Thoracic aorta (tissue), 2 donors: Measurements from ENCODE around the gene SEPHS2. TPM values are rescaled to one million over a fixed set of nuclear protein-coding genes. Genes with fewer than 3 reads are reported as not detected.
"Not testable (repeated sequence)": the region's sequence is repeated elsewhere in the genome, so short reads cannot be mapped to it uniquely, and the experiment has no call there.

Experiments
- ATAC-seq: fragments of 150-250 bp; one replicate; pipeline ENCODE4 v1.8.0; 2017; ENCODE audit warnings: low read depth; ENCODE audit not compliant: insufficient number of reproducible peaks, low FRiP score
- DNase-seq: peaks from one replicate; pipeline ENCODE4 v3.0.0-alpha.2; 2020; ENCODE audit warnings: low spot score
- H3K27ac ChIP-seq, 2 donors: fragments of 200-600 bp; sonication (generic); 1 replicate in 1 of 2; 2 replicates in 1 of 2; pipeline ENCODE4 v1.5.1; 2016; ENCODE audit warnings: mild to moderate bottlenecking in 2 of 2, moderate library complexity in 2 of 2
- H3K27me3 ChIP-seq: fragments of 200-600 bp; sonication (generic); replicated peaks from 2 replicates; pipeline ENCODE4 v1.6.0; 2016; ENCODE audit warnings: mild to moderate bottlenecking; ENCODE audit not compliant: insufficient read depth
- H3K36me3 ChIP-seq: fragments of 200-600 bp; sonication (generic); one replicate; pipeline ENCODE4 v1.5.1; 2016
- H3K4me1 ChIP-seq, 2 donors: fragments of 200-600 bp; sonication (generic); 1 replicate in 1 of 2; 2 replicates in 1 of 2; pipeline versions ENCODE4 v1.5.1 to v1.6.0; 2016; ENCODE audit warnings: low read depth in 2 of 2, mild to moderate bottlenecking in 1 of 2; ENCODE audit not compliant: control insufficient read depth in 1 of 2
- H3K4me3 ChIP-seq: fragments of 200-600 bp; sonication (generic); 2 replicates; pipeline ENCODE4 v1.5.1; 2016; ENCODE audit warnings: mild to moderate bottlenecking
- H3K9me3 ChIP-seq: fragments of 200-600 bp; sonication (generic); 2 replicates; pipeline ENCODE4 v1.5.1; 2016
- CTCF ChIP-seq: fragments of 200-600 bp; sonication (generic); IDR thresholded peaks from one replicate; pipeline ENCODE4 v1.5.1; 2019; ENCODE audit warnings: antibody characterized with exemption
- total RNA-seq, 2 donors: library from RNA; depleted of rRNA; stranded (reverse); fragments of >200 nt; gene quantifications; one replicate each; pipeline versions ENCODE4 v1.1.0 to v1.2.3, GENCODE V29; 2016

Gene SEPHS2
- total RNA-seq, 2 donors from 2014 or later = 18.1 to 30.3 TPM

- no peak for DNase-seq
- H3K36me3 ChIP-seq = no peaks in the 10 kb centered on the region
- no peak overlapping the region for H3K4me3 ChIP-seq
- no peak overlapping the region for H3K27ac ChIP-seq
- TF ChIP-seq CTCF = no peak
- no peak for ATAC-seq
- H3K27me3 ChIP-seq = no peaks in the 10 kb centered on the region
- H3K4me1 ChIP-seq = peaks cover 0 to under 1% of the 10 kb centered on the region in 2 donors
- no peaks in the 10 kb centered on the region for H3K9me3 ChIP-seq
These were observed 18.4 kb upstream of the SEPHS2 start for GRCh38 chr16:30464078-30464477.

GRCh38 chr16:30461426-30461825 lies 15.8 kb upstream of the SEPHS2 start:
- H3K4me3 ChIP-seq, H3K27ac ChIP-seq, ATAC-seq, H3K27me3 ChIP-seq, H3K36me3 ChIP-seq, DNase-seq, H3K9me3 ChIP-seq, H3K4me1 ChIP-seq: not testable (repeated sequence)

- no peaks in the 10 kb centered on the region for H3K27me3 ChIP-seq
- H3K4me3 ChIP-seq = no peak overlapping the region
- no peaks in the 10 kb centered on the region for H3K9me3 ChIP-seq
- no peaks in the 10 kb centered on the region for H3K36me3 ChIP-seq
- no peaks in the 10 kb centered on the region for H3K4me1 ChIP-seq
- DNase-seq = no peak
- H3K27ac ChIP-seq = no peak overlapping the region
- no peak for ATAC-seq
- no peak for TF ChIP-seq CTCF
These were observed 13.8 kb upstream of the SEPHS2 start for GRCh38 chr16:30459456-30459855.

GRCh38 chr16:30458561-30459394 lies 13.1 kb upstream of the SEPHS2 start:
- no peaks in the 10 kb centered on the region for H3K4me1 ChIP-seq
- no peak overlapping the region for H3K27ac ChIP-seq
- no peak overlapping the region for H3K4me3 ChIP-seq
- H3K36me3 ChIP-seq = no peaks in the 10 kb centered on the region
- ATAC-seq (no peak), DNase-seq (no peak)
- no peaks in the 10 kb centered on the region for H3K9me3 ChIP-seq
- no peak for TF ChIP-seq CTCF
- H3K27me3 ChIP-seq = no peaks in the 10 kb centered on the region

GRCh38 chr16:30457743-30458560 lies 12.3 kb upstream of the SEPHS2 start:
- Histone ChIP-seq H3K4me1 (no peaks in the 10 kb centered on the region), H3K36me3 (no peaks in the 10 kb centered on the region), H3K4me3 (no peak overlapping the region), H3K27ac (no peak overlapping the region), H3K9me3 (no peaks in the 10 kb centered on the region), H3K27me3 (no peaks in the 10 kb centered on the region)
- ATAC-seq (no peak), DNase-seq (no peak)
- TF ChIP-seq CTCF = no peak
